Ammon's horn (tissue), 1 donor: ENCODE results near the gene UNC5C.

Source experiments
- DNase-seq: peaks from one replicate; pipeline ENCODE4 v3.0.0-alpha.2; 2016; ENCODE audit warnings: low spot score

UNC5C gene

DNA sequence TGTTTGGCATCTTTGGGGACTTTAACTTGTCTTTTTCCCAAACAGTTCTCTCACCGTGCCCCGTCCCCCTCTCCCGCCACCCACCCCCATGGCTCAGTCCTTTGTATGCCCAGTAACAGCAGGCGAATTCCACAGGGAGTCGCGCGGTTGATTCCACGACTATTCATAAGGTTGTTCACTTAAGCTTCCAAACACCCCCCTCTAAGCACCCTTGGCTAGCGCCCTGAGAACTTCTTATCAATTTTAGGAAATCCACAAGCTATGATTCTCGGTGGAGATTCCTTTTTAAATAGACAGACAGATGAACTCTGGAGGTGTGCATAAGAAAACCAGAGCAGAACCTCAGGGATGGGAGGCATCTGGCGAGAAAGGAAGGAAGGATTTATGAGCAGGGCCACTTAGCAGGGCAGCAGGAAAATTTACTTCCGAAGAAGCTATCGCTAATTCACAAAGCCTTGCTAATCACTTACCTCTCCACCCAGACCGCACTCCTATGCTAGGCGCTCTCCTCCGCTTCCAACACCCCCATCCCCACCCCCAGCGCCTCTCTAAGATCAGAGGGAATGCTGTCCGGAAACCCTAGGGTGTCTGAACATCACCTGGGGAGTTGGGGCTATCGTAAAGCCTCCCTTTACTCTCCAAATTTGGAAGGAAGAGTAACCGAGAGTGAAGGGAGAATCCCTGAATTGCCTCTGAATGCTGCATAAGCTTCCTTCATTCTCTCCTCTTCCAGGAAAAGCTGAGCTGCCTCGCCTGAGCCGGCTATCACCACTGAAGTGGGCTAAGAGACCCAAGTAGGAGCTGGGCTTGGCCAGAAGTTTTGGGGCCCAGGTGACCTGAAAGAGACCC is 1.7 kb downstream of the UNC5C start:
- peak; percentile 36 for DNase-seq

DNA sequence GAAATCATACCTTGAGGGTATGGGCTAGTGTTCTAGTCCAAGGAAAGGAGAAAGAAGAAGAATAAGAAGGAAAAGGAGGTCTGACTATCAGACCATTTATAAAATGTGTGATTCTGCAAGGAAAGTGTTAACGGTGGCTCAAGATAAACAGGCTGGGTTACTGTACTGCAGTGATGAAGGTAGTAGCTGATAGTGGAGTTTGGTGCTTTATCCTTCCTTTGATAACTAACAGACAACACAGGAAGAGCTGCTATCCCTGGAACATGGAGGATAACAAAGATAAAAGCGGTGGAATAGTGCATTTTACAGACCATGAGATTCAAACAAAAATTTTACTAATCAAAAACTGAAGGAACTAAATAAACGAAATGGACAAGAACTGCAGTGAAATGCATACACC is 2.6 kb downstream of the UNC5C start:
- DNase-seq, result no peak

DNA sequence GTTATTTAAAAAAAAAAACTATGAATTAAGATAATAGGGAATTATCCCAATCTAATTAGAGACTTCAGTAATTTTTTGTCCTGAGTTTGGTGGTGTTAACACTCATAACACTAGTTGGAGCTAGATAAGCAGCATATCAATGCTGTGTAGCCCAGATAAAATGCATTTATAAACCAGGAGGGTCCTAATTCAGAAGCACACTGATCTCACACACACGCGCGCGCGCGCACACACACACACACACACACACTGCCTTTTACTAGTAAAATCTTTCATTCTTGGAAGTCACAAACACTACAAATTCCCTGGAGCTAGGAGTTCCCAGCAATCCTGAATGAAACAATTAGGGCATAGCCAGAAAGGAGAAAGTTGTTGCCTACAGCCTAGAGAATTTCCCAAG is 3.2 kb downstream of the UNC5C start:
- DNase-seq, result peak; percentile 31

DNA sequence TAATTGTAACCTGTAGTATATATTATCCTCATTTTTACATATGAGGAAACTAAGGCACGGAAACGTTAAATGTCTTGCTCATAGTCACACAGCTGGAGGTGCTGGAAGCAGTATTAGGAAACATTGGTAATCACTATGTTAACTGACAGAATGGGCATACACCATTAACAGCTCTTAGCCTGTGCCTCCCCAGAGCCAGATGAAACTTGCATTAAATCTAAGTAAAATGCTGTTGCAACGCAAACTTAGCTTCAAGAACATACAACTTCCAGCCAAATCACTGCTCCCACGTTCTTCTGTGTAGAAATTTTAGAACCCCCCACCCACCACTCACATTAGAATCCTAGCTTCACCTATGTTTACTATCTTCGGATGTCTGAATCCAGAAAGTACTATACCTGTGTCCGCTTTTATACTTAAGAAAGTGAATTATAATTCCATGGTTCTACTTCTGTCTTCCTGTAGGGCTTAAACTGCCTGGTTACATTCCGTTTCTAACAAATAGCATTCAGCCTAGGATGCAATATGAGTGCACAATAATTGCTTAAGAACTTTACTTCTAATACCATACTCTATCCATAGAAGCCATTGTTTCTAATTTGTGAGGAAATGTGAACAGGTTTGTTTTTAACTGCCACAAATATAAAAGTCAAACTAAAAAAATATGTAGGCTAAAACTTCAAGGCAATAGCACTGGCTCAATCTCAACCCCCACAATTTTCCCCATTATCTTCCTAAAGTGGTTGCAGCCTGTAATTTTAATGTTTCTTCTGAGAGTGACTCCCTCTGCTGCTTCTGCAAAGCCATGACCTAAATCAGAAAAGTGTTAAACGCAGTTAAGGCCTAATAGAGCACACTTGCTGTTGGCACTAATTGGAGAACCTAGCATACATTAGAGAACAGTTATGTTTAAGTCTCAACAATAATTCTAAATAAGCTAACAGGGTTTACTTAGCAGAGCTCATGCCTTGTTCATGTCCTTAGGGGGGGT is 4.4 kb downstream of the UNC5C start:
- peak; percentile 61 for DNase-seq

DNA sequence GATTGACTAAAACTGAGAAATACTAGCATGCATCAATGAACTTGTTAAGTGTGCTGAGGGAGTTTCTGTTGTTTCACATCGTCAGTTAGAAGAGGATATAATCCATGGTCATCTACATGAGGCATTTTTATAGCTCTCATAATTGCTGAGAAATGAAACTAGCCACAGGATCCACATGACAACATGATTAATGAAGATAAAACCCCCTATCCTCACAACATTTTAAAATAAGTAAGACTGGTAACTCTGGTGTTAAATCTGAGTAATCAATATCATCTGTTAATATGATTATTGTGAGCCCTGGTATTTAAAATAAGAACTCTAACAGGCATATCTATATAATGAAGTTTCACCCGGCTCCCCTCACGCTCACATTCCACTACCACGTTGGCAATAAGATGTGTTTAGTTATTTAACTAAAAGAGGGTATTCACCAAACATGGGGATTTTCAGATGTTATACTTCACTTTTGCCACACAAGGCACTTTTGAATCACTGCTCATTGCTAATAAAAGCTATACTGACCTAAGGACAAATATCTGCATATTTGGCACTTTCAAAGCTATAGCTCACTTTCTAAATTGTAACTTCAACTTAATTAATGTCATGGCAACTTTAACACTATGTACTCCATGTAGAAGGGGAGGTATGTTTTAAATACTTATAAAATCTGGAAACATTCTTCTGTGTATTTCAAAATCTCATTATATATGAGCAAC is 6.7 kb downstream of the UNC5C start:
- no peak for DNase-seq

DNA sequence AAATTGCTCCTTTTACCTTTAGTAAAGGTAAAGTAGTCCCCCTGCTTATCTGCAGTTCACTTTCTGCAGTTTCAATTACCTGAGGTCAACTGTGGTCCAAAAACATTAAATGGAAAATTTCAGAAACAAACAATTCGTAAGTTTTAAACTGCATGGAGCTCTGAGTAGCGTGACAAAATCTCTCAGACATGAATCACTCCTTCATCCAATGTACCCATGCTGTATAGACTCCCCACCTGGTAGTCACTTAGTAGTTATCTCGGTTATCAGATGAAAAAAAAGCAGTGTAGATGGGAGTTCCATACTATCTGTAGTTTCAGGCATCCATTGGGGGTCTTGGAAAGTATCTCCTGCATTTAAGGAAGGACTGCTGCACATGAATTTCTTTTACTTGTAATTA is 7.7 kb downstream of the UNC5C start:
- DNase-seq, result no peak

DNA sequence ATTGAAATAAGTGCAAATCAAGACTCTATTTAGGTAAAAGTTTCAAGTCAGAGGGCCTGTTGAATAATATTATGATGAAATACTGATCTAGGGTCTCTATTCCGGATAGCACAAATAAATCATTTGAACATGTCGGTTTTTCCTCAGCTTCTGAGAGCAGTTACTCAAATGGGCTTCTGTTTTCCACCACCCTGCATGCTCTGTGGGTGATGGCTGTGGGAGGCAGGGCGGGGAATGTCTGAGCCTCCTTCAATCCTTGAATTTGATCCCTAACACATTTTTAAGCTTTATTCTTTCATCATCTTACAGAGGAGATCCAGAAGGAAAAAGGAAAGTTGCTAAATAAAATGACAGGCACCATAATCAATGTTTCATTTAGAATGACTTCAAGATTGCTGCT is 8.5 kb downstream of the UNC5C start:
- peak; percentile 50 for DNase-seq

DNA sequence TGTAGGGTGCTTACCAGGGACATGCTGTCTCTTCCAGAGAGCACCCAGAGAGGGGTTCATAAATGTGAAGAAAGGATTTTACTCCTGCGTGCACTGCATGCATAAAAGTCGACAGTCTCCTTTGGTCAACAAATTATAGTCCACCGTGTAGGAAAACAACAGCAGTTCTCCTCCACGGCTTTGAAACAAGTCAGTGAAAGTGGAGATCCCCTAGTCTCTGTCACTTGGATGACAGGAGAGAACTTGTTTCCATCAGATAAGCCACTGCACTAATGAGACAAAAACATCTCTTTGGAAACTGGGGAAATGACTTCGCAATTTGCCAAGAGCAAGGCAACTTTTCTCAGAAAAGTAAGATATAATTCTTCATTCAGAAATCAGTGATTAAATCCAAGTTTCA is 9.7 kb downstream of the UNC5C start:
- no peak for DNase-seq

DNA sequence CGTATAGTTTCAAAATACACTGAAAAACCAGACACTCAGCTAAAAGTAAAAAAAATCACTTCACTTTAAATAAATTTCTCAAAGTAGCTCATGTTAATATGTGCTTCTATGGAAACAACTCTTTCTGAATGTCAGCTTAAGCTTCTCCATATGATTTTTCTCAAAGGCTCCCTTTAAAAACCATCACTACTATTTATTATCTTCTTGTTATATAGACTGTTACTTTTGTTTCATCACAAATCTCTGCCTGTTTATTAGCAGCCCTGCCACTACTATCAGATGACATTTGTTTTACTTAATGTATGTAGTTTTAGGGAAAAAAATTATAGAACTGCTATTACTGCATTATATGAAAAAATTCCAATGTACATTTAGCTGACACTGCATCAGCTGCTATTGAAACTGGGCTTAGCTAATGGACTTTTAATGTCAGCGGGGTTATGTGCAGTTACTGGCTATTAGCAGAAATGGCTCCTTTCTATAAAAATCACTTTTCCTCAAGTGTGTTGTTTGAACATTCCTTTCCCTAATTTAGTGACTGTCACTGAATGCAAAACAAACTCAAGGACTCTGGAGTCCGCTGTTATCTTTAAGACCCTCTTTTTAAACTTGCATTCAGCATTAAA is 10.8 kb downstream of the UNC5C start:
- DNase-seq, result no peak

DNA sequence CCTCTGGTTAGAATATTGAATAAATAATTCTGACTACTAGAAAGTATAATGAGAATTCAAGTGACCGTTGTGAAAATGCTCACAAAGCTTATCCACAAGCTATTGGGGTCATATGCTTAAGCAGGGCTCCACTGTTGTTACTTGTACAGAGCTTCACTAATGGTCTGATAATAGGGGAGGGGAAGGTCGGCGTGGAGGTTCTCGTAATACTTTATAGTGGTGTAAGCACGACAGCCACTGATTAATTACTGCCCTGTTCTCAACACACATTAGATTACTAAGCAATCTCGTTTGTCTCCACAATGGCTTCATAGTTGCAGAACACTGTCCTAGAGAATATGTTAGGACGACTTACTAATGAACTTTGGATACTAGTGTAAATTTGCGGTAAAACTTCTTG is 11.6 kb downstream of the UNC5C start:
- DNase-seq, result peak; percentile 21

DNA sequence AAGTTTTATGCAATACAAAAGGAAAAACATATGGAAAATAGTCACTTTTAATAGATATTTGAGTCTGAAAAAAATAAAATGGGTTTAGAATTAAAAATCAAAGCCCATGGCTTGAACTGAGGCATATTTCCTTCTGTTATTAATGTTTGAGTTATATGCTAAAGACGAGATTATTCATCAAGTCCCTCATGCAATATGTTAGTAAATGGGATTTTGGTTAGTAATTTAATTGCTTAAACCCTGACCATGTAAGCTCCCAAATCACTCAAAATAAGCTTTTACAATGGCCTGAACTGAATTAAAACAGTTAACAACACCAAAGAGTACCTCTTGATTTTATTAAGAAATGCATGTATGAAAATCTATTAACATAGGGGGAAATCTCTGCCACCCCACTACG is 12.1 kb downstream of the UNC5C start:
- no peak for DNase-seq

DNA sequence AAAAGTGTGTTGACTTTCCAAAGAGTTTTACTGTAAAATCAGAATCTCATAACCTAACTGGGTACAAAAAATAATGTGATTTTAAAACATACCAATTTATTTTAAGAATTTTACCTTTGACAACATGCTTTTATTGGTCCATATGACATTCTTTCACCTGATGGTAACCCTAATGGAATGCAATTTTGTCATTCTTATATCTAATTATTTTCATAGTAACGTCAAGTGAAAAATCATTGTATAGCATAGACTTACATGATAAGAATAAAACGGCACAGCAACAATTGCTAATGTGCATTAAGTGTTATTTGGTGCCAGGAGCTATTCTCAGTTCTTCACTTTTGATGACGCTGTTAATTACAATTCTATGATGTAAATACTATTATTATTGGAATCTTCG is 13.6 kb downstream of the UNC5C start:
- no peak for DNase-seq

DNA sequence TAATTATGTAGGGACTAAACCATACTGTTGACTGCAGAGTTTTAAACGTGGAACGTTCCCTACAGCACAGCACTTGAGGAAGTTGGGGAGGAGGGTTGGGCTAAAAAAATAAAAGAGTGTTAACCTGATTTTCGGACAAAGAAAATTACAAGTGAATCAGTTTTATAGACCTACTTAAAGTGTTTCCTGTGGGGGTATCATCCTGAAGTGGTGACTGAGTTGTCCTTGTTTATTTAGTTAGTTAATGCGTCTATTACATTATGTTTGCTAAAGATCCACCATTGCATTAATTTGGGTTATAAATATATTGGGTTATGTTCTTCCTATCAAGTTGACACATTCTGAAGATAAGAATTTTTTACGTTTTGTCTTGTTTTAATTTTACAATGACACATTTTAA is 14.7 kb downstream of the UNC5C start:
- DNase-seq, result no peak

DNA sequence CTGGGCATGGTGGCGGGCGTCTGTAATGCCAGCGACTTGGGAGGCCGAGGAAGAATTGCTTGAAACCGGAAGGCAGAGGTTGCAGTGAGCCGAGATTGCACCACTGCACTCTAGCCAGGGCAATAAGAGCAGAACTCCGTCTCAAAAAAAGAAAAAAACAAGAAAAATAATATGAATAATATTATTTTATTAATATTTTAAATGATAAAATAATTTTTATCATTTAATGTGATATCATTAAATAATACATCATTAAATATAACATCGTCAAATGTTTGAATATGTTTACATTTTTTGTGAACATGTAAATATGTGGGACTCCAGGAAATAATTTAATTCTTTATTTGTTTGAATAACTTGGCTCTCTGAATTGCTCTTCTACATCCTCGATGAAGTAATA is 15.5 kb downstream of the UNC5C start:
- DNase-seq, result no peak

DNA sequence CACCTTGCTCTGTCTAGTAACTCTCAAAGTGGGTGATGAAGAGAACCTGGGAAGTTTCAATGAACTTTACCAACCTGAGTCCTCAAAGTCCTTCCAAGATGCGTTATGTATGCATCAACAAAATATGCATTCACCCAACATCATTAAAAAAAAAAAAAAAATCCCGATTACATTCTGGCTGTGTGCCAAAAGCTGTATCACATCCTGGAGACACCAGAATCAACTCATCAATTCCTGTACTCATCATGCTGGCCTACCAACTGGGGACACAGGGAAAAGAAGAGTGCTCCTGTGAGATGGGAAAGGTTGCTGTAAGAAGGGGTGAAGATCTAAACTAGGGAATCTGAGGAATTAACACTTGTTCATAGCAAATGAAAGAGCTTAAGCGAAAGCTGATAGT is 16.5 kb downstream of the UNC5C start:
- no peak for DNase-seq

DNA sequence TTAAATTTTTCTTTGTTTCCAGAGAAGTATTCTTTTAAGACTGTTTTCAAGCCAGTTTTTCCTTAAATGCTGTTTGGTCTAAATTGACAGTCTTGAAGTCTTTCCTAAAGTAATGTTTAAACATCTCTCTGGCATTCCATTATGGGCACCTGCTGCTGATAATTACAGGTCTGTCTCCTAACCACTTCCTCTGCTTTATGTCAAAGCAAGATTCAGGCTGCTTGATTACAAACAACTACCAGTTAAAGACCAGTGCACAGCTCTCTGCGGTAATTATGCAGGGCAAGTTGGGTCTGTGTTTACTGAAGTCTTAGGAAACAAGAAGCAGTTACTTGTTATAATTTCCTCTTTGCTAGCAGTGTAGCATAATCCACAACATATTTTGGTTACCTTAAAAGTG is 17.6 kb downstream of the UNC5C start:
- no peak for DNase-seq

DNA sequence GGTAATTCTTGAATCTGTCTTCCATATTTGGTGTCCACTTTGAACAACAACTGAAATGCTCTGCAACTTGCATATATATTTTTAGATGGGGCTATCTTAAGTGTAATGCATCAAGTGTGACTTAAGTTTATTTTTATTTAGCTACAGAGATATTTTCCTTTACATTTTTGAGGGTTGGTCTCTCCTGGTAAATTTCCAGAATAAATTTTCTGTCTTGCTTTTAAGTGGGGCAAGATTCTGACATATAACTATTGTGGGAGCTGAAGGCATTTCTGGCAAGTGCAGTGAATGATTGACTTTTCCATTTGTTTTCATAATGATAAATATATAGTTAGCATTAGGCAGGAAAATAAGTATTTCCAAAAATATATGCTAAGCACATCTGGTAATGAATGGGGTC is 18.8 kb downstream of the UNC5C start:
- no peak for DNase-seq

DNA sequence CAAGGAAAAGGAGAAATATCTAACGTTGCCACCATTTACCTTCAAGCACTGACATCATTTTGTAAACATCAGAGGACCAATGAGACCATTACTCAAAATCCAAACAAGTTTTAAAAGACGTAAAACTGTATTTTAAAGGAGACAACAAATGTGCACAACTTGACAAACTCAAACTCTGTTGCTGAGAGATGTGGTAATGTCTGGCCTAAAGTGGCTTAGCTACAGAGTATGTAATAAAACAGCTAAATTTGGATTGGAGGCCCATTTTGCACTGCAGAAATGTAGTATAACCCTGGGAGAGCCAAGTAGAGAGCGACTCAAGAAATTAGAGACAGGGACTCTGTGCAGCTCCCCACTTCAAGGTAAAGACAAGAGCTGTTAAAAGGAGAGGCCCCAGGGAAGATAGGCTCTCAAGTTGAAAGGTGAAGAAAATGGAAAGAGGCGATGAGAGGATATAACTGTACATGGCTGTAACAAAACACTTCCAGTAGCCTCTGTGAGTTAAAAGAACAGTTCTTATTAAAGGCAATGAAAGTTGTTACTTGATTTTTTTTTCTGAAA is 20.3 kb downstream of the UNC5C start:
- DNase-seq, result no peak

DNA sequence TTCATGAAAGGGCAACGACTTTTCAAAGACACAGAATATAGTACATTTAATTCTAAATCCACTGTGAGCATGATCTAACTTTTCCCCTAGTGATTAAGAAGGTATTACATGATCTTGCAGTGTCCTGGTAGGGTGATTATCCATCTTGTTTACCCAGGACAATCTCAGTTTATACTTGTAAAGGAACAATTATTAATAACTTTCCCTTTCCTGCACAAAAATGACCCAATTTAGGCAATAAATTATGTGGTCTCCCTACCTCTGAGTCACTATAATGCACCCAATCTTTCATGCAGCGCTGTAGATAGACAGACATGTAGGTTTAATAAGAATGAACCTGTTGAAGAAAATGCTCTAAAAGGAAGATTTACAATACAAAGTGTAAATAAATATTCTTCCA is 22.7 kb downstream of the UNC5C start:
- DNase-seq, result no peak

DNA sequence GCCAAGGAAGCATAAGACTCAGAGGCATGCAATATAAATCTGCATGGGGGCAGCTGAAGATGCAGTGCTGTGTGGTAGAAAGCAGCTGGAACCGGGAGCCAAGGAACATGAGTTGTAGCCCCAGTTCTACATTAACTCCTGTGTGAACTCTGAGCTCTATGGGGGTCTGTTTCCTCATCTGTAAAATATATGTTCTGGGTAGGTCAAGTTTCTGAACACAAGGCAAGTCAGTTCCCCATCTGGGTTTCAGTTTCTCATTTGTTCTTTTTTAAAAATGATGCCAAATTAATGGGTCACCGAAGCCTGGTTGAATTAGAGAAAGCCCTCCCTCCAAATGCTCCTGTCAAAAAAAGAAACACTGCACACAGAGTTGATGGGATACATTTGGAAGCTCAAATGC is 24.0 kb downstream of the UNC5C start:
- no peak for DNase-seq

DNA sequence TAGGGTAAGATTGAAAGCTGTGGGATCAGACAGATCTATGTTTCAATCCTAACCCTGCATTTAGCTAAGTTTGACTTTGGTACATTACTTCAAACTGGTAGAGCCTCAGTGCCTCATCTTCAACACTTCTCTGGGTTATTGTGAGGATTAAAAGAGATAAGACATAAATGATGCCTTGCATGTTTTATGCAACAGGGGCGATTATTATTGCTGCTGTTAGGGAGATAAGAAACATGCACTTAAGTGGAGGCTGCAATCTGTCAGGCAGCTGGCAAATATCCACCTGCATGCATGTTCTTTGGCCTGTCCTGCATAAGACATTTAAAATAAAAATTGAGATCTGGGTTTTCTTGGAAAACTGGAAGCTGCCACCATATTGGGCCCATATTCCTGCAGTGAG is 24.6 kb downstream of the UNC5C start:
- DNase-seq, result no peak
